Colon (tissue), 2 donors: Measurements from ENCODE around the gene HADH.

ENCODE experiments used
- FAIRE-seq: peaks from 2 replicates; lab custom pipeline; 2012; peaks lifted over from hg19 to GRCh38; lab: Jason Lieb, UNC
- donor health status: control.
- donor health status: control.

Gene HADH

GRCh38 chr4:108058685-108059440 is 69.2 kb downstream of the HADH start:
- no peak for FAIRE-seq

- no peak for FAIRE-seq
These were observed 70.5 kb downstream of the HADH start for GRCh38 chr4:108060164-108060563.

- no peak for FAIRE-seq
These were observed 71.1 kb downstream of the HADH start for GRCh38 chr4:108060686-108061321.

- FAIRE-seq: no peak
These were observed 78.8 kb downstream of the HADH start for GRCh38 chr4:108068442-108068841.

GRCh38 chr4:108070775-108071174 is 81.1 kb downstream of the HADH start:
- FAIRE-seq: no peak

- no peak for FAIRE-seq
These were observed 82.6 kb downstream of the HADH start for GRCh38 chr4:108072300-108072699.

GRCh38 chr4:108078024-108078733 is 88.5 kb downstream of the HADH start:
- no peak for FAIRE-seq

GRCh38 chr4:108080747-108081146 is 91.1 kb downstream of the HADH start:
- FAIRE-seq: no peak

- FAIRE-seq: no peak
These were observed 91.6 kb downstream of the HADH start for GRCh38 chr4:108081256-108081655.
